ENCODE results near the gene FANCI.
"Not testable (repeated sequence)": the region's sequence is repeated elsewhere in the genome, so short reads cannot be mapped to it uniquely, and the experiment has no call there.

FANCI gene

DNA sequence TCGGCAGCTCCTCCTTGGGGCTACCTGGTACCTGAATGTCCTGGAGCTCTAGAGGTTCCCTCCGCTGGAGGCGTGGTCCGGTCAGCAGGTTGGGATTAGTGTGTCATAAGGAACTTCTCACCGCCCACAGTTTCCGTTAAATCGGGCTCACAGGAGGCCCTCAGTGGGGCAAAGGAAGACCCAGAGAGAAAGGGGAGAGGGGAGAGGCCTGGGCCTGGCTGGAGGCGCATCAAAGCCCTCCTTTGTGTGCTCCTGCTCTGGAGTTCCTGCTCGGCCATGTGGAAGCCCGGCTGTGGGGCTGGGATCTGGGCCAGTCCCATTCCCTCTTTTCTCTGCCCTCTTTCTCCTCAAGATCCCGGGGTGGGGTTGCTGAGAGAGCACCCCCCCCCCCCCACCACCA lies 22.2 kb upstream of the FANCI start, which contains the start of gene RLBP1:
Gene RLBP1 (minus strand): TSS at position 37 of the 400 bp plus-strand sequence. CDS start 2,604 bp downstream, outside the sequence.
- DNase-seq (ENCODE audit: low read depth in 2 of 2, low spot score in 1 of 2), result no peak

- no peak for DNase-seq (ENCODE audit: low read depth in 2 of 2, low spot score in 1 of 2)
Measured at GRCh38 chr15:89225588-89225987, 18.2 kb upstream of the FANCI start.

- DNase-seq (ENCODE audit: low read depth in 2 of 2, low spot score in 1 of 2), result no peak
Measured at GRCh38 chr15:89226359-89227221, 17.2 kb upstream of the FANCI start.

DNA sequence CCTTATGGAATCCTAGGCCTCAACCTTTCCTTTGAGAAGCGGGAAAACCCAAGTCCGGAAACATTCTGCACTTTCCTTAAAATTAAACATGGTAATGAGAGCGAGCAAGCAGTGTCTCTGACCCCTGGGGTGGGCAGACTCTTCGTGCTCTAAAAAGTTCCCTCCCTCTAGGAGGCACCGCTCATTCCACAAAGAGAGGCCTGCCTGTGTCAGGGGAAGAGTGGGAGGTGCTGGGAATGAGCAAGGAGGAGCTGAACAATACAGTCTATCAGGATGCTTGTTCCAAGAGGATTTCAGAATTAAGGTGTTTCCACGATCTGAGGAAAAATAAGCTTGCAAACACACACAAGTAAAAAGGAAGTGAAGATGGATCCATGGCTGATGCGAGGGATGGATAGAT lies 16.4 kb upstream of the FANCI start:
- no peak for DNase-seq (ENCODE audit: low read depth in 2 of 2, low spot score in 1 of 2)

DNA sequence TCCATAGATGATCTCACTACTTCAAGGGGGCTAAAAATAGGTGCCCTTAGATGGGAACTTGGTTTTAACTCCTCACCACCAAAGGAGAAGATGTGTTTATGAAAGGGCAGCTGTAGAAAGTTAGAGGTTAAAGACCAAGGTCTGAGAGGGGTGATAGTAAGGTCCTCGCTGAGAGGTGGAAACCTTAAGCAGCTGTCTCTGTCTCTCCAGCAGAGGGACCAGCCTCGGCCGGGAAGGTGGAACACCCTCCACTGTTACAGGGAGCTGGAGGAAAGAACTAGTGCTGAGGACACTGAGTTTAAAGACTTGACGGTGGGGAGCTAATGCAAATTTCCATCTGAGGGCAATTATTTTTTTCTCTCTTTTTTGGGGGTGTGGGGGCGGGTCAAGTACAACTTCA lies 13.5 kb upstream of the FANCI start:
- DNase-seq (ENCODE audit: low read depth in 2 of 2, low spot score in 1 of 2), result no peak

DNA sequence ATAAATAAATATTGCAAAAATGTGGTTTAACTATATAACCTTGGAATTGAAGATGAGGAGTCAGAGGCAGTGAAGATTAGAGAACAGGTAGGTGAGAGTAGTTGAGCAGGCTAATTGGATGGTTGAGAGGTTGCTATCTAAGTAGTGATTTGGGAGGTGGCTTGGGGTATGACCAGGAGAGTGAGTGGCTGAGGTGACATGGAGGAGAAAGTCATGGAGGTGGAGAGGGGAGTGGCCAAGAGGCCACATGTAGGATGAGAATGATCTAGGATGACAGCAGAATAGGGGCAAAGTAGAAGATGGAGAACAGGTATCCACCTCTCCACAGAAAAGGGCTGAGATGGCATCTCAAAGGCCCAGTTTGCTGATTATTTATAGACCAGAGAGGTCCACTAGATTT lies 11.9 kb upstream of the FANCI start:
- no peak for DNase-seq (ENCODE audit: low read depth in 2 of 2, low spot score in 1 of 2)

DNA sequence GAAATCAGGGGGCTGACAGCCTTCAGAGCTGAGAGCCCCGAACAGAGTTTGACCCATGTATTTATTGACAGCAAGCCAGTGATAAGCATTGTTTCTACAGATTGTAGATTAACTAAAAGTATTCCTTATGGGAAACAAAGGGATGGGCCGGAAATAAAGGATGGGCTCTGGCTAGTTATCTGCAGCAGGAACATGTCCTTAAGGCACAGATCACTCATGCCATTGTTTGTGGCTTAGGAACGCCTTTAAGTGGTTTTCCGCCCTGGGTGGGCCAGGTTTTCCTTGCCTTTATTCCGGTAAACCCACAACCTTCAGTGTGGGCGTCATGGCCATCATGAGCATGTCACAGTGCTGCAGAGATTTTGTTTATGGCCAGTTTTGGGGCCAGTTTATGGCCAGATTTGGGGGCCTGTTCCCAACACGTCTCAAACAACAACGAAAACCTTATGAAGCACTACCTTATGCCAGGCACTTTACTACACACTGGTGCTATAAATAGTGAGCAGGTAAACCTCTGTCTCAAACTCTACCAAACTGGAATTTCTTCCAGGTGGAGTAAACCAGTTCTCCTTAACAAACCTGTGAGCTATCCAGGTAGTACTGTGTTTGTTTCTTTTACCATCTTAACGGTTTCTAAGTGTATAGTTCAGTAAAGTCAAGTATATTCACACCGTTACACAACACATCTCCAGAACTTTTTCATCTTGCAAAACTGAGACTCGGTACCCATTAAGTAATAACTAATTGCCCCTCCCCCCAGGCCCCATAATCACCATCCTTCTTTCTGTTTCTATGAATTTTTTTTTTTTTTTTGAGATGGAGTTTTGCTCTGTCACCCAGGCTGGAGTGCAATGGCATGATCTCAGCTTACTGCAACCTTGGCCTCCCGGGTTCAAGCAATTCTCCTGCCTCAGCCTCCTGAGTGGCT lies 3.6 kb upstream of the FANCI start:
- DNase-seq (ENCODE audit: low read depth in 2 of 2, low spot score in 1 of 2), result not testable (repeated sequence)

- DNase-seq (ENCODE audit: low read depth in 2 of 2, low spot score in 1 of 2), result no peak
Measured at GRCh38 chr15:89243046-89243690, 611 bp upstream of the FANCI start.

- DNase-seq (ENCODE audit: low read depth in 2 of 2, low spot score in 1 of 2), result no peak
Measured at GRCh38 chr15:89244574-89244903, 760 bp downstream of the FANCI start.

DNA sequence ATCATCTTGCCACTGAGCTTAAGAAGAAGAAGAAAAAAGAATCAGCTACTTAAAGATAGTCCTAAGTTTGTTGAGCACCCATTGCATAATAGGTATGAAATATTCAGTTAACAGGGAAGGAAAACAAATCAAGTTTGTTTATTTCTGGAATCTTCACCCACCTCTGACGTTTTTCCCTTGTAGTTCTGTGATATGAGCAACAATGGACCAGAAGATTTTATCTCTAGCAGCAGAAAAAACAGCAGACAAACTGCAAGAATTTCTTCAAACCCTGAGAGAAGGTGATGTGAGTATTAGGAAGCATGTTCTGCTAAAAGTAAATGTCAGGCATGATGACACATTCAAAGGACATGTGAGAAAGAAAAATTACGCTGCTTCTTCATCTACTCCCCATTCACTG lies 3.7 kb downstream of the FANCI start:
- no peak for DNase-seq (ENCODE audit: low read depth in 2 of 2, low spot score in 1 of 2)

- DNase-seq (ENCODE audit: low read depth in 2 of 2, low spot score in 1 of 2), result no peak
Measured at GRCh38 chr15:89248584-89248983, 4.8 kb downstream of the FANCI start.

DNA sequence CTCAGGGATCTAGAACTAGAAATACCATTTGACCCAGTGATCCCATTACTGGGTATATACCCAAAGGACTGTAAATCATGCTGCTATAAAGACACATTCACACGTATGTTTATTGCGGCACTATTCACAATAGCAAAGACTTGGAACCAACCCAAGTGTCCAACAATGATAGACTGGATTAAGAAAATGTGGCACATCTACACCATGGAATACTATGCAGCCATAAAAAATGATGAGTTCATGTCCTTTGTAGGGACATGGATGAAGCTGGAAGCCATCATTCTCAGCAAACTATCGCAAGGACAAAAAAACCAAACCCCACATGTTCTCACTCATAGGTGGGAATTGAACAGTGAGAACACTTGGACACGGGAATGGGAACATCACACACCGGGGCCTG lies 6.4 kb downstream of the FANCI start:
- not testable (repeated sequence) for DNase-seq (ENCODE audit: low read depth in 2 of 2, low spot score in 1 of 2)

DNA sequence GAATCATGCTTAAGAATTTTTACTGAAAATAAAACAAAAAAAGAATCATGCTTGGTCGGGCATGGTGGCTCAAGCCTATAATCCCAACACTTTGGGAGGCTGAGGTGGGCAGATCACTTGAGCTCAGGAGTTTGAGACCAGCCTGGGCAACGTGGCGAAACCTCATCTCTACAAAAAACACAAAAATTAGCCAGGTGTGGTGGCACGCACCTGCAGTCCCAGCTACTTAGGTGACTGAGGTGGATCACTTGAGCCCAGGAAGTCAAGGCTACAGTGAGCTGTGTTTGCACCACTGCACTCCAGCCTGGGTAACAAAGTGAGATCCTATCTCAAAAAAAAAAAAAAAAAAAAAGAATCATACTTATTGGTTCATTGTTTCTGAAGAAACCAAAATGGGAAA lies 33.5 kb downstream of the FANCI start:
- not testable (repeated sequence) for DNase-seq (ENCODE audit: low read depth in 2 of 2, low spot score in 1 of 2)

DNA sequence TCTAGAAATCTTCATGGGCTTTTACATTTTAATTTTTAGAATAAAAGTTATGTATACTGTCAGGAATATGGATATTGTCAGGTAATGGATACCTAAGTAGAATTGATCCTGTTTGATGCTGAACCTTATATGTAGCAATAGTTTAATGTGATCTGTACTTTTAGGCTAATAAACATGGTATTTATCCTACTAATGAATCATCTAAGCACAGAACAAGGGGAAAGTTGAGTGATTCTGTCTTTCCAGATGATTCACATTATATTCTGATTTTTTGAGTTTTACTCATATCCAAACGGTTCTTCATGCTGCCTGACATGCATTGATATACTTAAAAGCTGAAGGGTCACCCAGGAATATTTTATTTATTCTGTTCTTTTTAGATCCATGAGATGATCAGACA lies 34.5 kb downstream of the FANCI start:
- DNase-seq (ENCODE audit: low read depth in 2 of 2, low spot score in 1 of 2), result no peak

DNA sequence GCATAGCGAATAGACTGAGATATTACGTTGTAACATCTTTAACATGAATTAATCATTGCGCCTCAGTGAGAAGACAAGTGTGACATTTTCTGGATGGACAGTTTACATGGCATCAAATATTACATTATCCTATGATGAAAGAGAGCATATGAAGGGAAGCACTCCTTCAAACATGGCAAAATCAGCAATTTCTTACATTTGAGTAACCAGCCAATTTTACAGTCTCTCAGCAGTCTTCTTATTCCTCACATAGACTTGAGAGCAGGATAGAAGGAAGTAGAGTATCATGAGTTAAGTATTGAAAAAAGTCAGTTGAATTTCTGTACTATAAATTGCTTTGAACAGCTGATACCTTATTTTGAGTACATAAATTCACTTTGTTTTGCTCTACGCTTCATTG lies 38.9 kb downstream of the FANCI start:
- no peak for DNase-seq (ENCODE audit: low read depth in 2 of 2, low spot score in 1 of 2)

- DNase-seq (ENCODE audit: low read depth in 2 of 2, low spot score in 1 of 2), result no peak
Measured at GRCh38 chr15:89283201-89283600, 39.4 kb downstream of the FANCI start.

GRCh38 chr15:89291934-89292438 lies 48.2 kb downstream of the FANCI start:
- DNase-seq (ENCODE audit: low read depth in 2 of 2, low spot score in 1 of 2), result no peak

GRCh38 chr15:89293012-89293411 lies 49.2 kb downstream of the FANCI start:
- no peak for DNase-seq (ENCODE audit: low read depth in 2 of 2, low spot score in 1 of 2)

GRCh38 chr15:89299896-89300295 lies 56.1 kb downstream of the FANCI start:
- DNase-seq (ENCODE audit: low read depth in 2 of 2, low spot score in 1 of 2), result no peak

DNA sequence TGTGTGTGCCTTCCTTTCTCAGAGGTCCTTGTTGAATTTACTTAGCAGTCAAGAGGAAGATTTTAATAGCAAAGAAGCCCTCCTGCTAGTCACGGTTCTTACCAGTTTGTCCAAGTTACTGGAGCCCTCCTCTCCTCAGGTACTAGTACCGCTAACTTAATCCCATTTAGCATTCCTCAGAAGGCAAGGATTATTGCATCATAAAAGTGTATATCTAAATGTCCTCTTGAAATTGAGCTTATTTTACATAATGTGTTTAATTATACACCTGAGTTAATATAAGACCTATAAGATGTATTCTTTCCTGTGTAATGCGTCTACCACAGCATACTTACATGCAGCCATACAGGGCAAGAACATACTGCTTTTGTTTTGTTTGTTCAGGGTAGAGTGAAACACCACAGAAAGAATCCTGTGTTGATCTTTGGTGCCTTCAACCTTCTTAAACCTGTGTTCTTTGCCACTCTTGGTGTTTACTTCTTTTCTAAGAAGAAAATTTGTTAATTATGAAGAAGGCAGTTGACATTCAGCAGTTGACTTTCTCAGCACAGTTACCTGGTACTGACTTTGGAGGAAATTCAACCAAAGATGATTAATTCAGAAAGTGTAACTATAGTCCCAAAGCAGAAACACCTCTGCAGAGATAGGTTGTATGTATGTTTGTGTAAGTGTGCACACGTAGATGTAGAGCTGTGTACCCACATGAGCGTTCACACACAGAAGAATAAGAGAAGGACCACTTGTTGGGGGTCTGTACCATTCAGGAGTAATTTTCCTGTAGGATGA lies 57.7 kb downstream of the FANCI start:
- no peak for DNase-seq (ENCODE audit: low read depth in 2 of 2, low spot score in 1 of 2)

DNA sequence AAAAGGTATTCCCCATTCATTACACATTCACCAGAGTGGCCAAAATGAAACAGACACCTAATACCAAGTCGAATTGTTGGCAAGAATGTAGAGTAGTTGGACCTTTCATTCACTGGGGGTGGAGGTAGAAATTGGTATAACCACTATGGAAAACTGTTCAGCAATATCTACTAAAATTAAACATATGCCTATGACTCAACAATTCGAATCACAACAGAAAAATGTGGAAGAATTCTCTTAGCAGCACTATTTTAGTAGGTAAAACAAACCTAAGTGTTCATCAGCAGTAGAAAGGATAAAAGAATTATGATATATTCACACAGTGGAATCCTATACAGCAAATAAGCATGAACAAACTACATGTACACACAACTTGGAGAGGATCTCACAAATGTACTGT lies 60.2 kb downstream of the FANCI start:
- DNase-seq (ENCODE audit: low read depth in 2 of 2, low spot score in 1 of 2), result no peak

Data from stimulated activated CD8-positive, alpha-beta memory T cell treated with anti-CD3 and anti-CD28 coated beads, Interleukin-4, amount 100 ng/mL, for 1 hour (primary cell).